SK-N-MC (cell line): ENCODE measurements around the gene INSM1.
"Not testable (repeated sequence)": the region's sequence is repeated elsewhere in the genome, so short reads cannot be mapped to it uniquely, and the experiment has no call there.

Experiments
- DNase-seq: peaks from one replicate; pipeline ENCODE4 v3.0.0-alpha.2; 2011; ENCODE audit warnings: low read depth, low spot score
- H3K27ac ChIP-seq: fragments of 200-600 bp; sonication (generic); 2 replicates; pipeline ENCODE4 v1.5.1; 2016; ENCODE audit warnings: mixed run types
- H3K36me3 ChIP-seq: fragments of 200-600 bp; sonication (generic); 2 replicates; pipeline ENCODE4 v1.6.1; 2017; ENCODE audit warnings: antibody characterized with exemption, low read length, mixed read lengths; ENCODE audit not compliant: insufficient read depth
- H3K4me3 ChIP-seq: fragments of 200-600 bp; sonication (generic); 2 replicates; pipeline ENCODE4 v1.5.1; 2016
- H3K9ac ChIP-seq: fragments of 200-600 bp; sonication (generic); 2 replicates; pipeline ENCODE4 v1.8.0; 2017; ENCODE audit warnings: mixed run types, mixed read lengths; ENCODE audit not compliant: insufficient read length
- H3K9me3 ChIP-seq: fragments of 200-600 bp; sonication (generic); 2 replicates; pipeline ENCODE4 v1.6.1; 2017; ENCODE audit warnings: low read depth, mild to moderate bottlenecking, antibody characterized with exemption, low read length, moderate library complexity, mixed read lengths
- EZH2 ChIP-seq: fragments of 200-600 bp; sonication (generic); IDR thresholded peaks from one replicate; pipeline ENCODE4 v1.6.1; 2017; ENCODE audit warnings: antibody characterized with exemption
- FOXP2 ChIP-seq: optimal IDR thresholded peaks from 2 replicates; pipeline ENCODE3; 2011; ENCODE audit warnings: mild to moderate bottlenecking, moderate library complexity; ENCODE audit not compliant: insufficient read depth; ENCODE audit errors: extremely low read length, control extremely low read depth
- POLR2AphosphoS5 ChIP-seq: IDR thresholded peaks from 2 replicates; pipeline ENCODE4 v1.6.1; 2012; ENCODE audit warnings: mild to moderate bottlenecking, low read depth, low read length, borderline replicate concordance

Gene INSM1

DNA sequence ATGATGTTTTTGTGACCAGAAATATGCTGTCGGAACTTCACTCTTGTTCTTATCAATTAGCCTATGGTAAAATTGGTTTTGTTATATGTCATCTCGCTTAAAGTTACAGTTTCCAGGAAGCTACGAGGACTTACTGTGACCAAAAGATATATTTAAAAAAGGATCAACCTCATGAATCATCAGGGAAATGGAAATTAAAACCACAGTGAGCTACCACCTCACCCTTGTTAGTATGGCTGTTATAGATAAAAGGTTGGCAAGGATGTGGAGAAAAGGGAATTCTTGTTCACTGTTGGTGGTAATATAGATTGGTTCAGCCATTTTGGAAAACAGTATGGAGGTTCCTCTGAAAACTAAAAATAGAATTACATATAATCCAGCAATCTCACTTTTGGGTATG, 14.3 kb upstream of the INSM1 start:
- no peak overlapping the region for H3K4me3 ChIP-seq
- DNase-seq, result no peak
- no peaks in the 10 kb centered on the region for H3K36me3 ChIP-seq
- TF ChIP-seq POLR2AphosphoS5, result no peak
- no peak for TF ChIP-seq FOXP2
- no peak for TF ChIP-seq EZH2
- no peak overlapping the region for H3K27ac ChIP-seq
- H3K9me3 ChIP-seq, result no peaks in the 10 kb centered on the region; the same call in 1 of the 2 replicates
- no peak overlapping the region for H3K9ac ChIP-seq

DNA sequence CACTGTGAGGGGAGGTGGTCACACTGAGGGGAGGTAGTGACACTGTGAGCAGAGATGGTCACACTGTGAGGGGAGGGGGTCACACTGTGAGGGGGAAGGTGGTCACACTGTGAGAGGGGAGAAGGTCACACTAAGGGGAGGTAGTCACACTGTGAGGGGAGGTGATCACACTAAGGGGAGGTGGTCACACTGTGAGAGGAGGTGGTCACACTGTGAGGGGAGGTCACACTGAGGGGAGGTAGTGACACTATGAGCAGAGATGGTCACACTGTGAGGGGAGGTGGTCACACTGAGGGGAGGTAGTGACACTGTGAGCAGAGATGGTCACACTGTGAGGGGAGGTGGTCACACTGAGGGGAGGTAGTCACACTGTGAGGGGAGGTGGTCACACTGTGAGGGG, 12.4 kb upstream of the INSM1 start:
- H3K4me3 ChIP-seq, H3K9me3 ChIP-seq, DNase-seq, H3K9ac ChIP-seq, H3K36me3 ChIP-seq, H3K27ac ChIP-seq: not testable (repeated sequence)

DNA sequence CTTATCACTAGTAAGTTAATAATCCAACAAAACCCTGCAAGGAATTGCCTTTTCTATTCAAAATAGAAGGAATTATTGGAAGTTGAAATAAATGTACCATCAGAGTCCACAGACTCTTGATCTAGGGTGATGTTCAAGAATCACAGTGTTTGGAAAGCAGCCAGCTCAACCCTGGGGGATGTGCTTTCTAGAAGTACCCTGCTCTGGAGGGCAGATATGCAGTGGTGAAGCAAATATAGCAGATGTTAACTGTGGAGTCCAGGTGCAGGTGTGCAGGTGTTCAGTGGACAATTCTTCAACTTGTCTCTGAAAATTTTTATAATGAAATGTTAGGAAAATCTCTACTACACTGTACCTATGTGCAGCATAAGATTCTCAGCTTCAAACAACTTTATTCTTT, 9.1 kb upstream of the INSM1 start:
- no peaks in the 10 kb centered on the region for H3K36me3 ChIP-seq
- H3K9me3 ChIP-seq, result no peaks in the 10 kb centered on the region; the same call in 1 of the 2 replicates
- H3K27ac ChIP-seq, result no peak overlapping the region
- TF ChIP-seq POLR2AphosphoS5, result no peak
- no peak for TF ChIP-seq EZH2
- no peak for TF ChIP-seq FOXP2
- no peak overlapping the region for H3K9ac ChIP-seq
- H3K4me3 ChIP-seq, result no peak overlapping the region
- no peak for DNase-seq

DNA sequence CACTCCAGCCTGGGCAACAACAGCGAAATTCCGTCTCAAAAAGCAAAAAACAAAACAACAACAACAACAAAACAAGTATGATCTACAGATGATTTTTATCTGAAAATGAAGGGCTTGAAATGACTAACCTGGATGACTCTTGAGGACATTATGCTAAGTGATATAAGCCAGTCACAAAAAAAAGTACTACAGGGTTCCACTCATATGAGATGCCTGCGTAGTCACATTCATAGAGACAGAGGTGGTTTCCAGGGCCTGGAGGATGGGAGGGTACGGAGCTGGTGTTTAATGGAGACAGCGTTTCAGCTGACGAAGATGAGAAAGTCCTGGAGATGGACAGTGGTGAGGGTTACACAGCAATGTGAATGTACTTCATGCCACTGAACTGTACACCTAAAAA, 8.3 kb upstream of the INSM1 start:
- Histone ChIP-seq H3K27ac (no peak overlapping the region), H3K9ac (no peak overlapping the region), H3K36me3 (no peaks in the 10 kb centered on the region), H3K9me3 (no peaks in the 10 kb centered on the region; the same call in 1 of the 2 replicates), H3K4me3 (no peak overlapping the region)
- TF ChIP-seq POLR2AphosphoS5, result no peak
- no peak for TF ChIP-seq EZH2
- TF ChIP-seq FOXP2, result no peak
- no peak for DNase-seq

DNA sequence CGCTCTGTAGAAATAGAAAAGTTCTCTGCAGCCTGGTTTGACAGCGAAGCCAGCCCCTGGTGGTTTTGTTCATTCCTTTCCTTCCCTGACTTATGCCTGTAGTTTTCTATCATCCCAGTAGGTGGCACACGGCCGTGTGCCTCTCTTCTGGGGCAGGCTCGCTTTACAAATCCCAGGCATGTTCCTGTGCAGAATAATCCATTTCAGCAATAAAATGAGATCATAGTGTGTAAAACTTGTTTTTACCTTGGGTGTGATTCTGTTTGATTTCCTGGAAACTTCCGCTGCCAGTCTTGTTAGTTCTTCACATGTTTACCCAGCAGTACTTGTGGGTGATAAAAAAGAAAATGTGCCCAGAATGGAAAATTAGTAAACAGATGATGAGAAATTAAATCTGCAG, 7.4 kb upstream of the INSM1 start:
- Histone ChIP-seq H3K27ac (no peak overlapping the region), H3K9me3 (no peaks in the 10 kb centered on the region), H3K36me3 (no peaks in the 10 kb centered on the region), H3K9ac (no peak overlapping the region), H3K4me3 (peak overlapping the region; percentile 42; the same call in 1 of the 2 replicates)
- TF ChIP-seq POLR2AphosphoS5, result no peak
- no peak for TF ChIP-seq EZH2
- TF ChIP-seq FOXP2, result no peak
- peak; percentile 14 for DNase-seq

DNA sequence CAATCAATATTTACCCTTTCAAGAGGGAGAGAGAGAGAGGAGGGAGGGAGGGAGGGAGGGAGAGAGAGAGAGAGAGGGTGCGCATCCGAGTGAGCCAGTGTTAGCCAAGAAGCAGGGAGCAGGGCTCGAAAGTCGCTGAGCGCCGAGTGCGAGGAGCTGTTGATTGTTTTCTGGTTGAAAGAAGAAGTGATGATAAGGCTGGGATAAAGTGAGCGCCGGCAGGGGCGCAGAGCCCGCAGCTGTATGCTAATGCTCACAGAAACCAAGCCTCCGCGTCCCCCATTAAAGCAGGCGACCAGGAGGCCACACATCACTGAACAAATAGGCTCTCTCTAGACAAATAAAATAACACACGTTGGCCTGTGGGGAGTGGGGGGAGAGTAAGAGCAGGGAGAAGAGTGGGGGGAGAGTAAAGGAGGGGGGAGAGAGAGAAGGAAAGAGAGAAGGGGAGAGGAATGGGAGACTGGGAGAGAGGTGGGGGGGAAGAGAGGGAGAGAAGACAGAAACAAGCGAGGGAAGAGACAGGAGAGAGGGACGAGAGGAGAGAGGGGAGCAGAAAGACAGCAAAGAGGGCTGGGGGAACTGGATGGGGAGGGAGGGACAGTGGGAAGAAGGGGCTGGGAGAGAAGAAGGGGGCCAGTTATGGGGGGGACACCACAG, 5.0 kb upstream of the INSM1 start:
- no peak overlapping the region for H3K27ac ChIP-seq
- H3K36me3 ChIP-seq, result no peaks in the 10 kb centered on the region
- TF ChIP-seq FOXP2, result no peak
- TF ChIP-seq EZH2, result peak; percentile 48
- TF ChIP-seq POLR2AphosphoS5, result no peak
- H3K4me3 ChIP-seq, result peak overlapping the region; percentile 74
- H3K9ac ChIP-seq, result no peak overlapping the region
- no peaks in the 10 kb centered on the region for H3K9me3 ChIP-seq
- no peak for DNase-seq

DNA sequence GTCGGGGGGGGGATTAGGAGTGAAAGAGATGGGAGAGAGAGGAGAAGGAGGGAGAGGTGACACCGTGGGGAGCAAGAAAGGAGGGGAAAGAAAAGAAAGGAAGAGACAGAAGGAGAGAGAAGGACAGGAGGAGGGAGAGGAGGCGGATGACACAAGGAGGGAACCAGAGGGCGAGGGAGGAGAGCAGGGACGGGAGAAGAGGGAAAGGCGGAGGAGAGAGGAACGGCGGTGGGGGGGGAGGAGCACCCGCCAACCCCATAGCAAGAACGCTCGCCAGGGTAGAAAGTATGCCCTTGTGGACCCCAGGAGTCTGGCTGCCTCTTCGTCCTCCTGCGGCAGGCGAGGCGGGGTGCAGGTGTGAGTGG, 4.5 kb upstream of the INSM1 start:
- Histone ChIP-seq H3K9me3 (no peaks in the 10 kb centered on the region), H3K27ac (no peak overlapping the region), H3K9ac (no peak overlapping the region), H3K36me3 (no peaks in the 10 kb centered on the region), H3K4me3 (peak overlapping the region; percentile 74)
- no peak for DNase-seq
- TF ChIP-seq EZH2, result no peak
- TF ChIP-seq FOXP2, result no peak
- no peak for TF ChIP-seq POLR2AphosphoS5

DNA sequence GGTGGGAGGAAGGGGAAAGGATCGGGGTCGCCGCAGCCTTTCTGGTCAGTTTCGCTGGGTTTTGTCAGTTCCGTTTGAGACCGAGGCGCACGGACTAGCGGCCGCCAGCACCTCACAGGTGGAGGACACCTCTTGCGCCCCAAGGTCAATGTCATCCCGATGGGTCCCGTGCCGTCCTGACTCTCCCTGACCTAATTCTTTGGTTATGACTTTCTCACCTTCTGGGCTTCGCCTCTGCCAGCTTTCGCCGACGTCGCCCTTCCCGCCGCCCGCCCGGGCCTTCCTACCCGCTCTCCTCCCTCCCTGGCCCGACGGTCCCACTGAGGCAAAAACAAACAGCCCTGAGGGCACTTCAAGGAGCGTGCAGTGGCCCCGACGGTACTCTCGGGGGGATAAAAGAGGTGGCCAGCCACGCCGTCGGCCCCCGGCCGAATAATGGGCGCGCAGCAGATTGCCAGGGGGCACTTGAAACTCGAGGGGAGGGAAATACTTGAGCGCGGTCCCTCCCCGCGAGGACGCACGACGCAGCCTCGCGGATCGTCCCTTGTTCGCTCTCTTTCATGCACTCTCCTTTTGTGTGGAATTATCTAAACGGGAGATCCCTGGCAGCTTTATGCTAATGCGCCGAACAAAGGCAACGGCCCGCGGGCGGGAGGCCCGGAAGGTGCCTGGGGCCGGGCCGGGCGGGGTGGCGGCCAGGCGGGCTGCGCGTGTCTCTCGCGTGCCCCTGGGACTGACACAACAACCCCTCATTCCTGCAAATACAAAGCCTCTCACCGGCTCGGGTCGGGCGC, 3.9 kb upstream of the INSM1 start:
- DNase-seq, result no peak
- no peak overlapping the region for H3K9ac ChIP-seq
- no peaks in the 10 kb centered on the region for H3K9me3 ChIP-seq
- TF ChIP-seq FOXP2, result no peak
- TF ChIP-seq POLR2AphosphoS5, result no peak
- peak; percentile 89 for TF ChIP-seq EZH2
- H3K27ac ChIP-seq, result no peak overlapping the region
- peak overlapping the region; percentile 74 for H3K4me3 ChIP-seq
- H3K36me3 ChIP-seq, result no peaks in the 10 kb centered on the region
